Suppressor macrophage treated with lipopolysaccharide for 1 hour (primary cell): ENCODE data around the gene PTPN12.
A peak's percentile ranks its signal among the peaks of the same experiment; 100 is the strongest.
"Not testable (repeated sequence)": the region's sequence is repeated elsewhere in the genome, so short reads cannot be mapped to it uniquely, and the experiment has no call there.

Source experiments
- DNase-seq, 3 donors: peaks; one replicate each; pipeline ENCODE4 v3.0.0-alpha.2; 2020 to 2022

Gene PTPN12

DNA sequence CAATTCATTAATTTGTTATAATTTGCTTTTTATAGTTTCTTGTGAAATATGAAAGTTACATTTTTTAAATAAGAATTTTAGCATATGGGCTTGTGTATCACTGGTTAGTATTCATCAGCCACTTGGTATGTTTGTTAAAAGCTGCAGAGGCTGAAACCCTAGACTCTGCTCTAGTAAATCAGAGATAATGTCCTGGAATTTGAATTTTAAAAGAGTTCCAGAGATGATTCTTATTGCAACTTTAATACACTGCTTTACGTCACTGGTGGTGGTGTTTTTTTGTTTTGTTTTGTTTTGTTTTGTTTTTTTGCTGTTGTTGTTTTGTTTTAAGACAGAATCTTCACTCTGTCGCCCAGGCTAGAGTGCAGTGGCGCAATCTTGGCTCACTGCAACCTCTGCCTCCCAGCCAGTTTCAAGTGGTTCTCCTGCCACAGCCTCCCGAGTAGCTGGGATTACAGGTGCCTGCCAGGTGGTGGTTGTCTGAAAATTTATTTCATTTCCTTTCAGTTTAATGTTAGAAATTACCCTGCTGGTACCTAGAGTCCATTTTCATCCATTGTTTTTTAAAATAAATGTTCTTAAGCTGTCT, 43.8 kb downstream of the PTPN12 start:
- no peak for DNase-seq

- no peak for DNase-seq
These were observed 50.2 kb downstream of the PTPN12 start for GRCh38 chr7:77587272-77587671.

- no peak for DNase-seq
These were observed 63.9 kb downstream of the PTPN12 start for GRCh38 chr7:77600952-77601351.

DNA sequence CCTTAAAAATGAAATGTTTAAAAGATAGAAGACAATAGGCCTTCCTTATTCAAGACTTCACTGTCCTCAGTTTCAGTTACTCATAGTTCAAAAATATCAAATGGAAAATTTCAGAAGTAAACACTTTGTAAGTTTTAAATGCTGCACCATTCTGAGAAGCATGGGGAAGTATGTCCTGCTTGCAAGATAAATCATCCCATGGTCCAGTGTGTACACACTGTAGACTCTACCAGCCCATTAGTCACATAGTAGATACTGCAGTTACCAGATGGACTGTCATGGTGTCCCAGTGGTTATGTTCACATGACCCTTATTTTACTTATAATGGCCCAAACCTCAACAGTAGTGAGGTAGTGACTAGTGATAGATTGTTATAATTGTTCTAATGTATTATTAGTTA, 69.5 kb downstream of the PTPN12 start:
- peak; percentile 11 to 57 (median 43) for DNase-seq

DNA sequence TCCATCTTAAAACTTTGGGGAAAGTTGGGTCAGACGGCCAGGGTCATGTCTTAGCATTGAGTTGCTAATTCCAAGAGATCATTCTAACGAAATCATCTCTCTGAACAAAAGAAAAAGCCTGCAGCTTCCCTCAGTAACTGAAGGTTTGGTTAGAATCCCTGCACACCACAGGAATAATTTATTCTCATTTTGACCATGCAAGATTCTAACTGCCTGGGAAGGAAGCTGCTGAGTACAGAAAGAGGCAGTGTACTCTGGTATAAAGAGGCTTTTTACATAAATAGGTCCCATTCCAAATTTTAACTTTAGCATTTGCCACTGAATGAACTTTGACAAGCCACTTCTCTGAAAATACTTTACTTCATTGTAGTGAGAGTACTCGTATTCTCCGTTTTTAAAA, 82.2 kb downstream of the PTPN12 start:
- no peak for DNase-seq

GRCh38 chr7:77626586-77627308, 89.7 kb downstream of the PTPN12 start:
- DNase-seq = no peak

DNA sequence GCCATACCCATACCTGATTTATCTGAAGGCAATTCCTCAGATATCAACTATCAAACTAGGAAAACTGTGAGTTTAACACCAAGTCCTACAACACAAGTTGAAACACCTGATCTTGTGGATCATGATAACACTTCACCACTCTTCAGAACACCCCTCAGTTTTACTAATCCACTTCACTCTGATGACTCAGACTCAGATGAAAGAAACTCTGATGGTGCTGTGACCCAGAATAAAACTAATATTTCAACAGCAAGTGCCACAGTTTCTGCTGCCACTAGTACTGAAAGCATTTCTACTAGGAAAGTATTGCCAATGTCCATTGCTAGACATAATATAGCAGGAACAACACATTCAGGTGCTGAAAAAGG, 90.2 kb downstream of the PTPN12 start:
- DNase-seq = peak; percentile 49 to 73 (median 72)

- no peak for DNase-seq
These were observed 92.7 kb downstream of the PTPN12 start for GRCh38 chr7:77629797-77630196.

DNA sequence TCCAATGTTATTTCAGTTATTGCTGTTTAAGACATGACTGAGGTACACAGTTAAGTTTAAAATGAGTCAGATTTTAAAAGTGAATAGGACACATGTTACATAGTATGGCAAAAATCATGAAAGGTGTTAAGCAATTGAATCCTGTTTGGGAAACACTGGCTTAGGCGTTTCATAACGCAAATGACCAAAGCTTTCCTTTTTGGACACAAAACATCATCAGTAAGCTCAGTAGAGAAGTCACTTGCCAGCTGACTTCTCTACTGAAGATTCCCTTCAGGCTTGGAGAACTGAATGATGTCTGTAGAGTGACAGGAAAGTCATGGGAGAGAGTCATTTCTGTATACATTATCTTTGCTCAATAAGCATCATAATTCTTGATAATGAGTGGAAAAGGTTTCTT, 94.7 kb downstream of the PTPN12 start:
- peak; percentile 75 to 92 (median 88) for DNase-seq

- no peak for DNase-seq
These were observed 107.7 kb downstream of the PTPN12 start for GRCh38 chr7:77644774-77645173.

- DNase-seq = no peak
These were observed 111.7 kb downstream of the PTPN12 start for GRCh38 chr7:77648742-77649338.

DNA sequence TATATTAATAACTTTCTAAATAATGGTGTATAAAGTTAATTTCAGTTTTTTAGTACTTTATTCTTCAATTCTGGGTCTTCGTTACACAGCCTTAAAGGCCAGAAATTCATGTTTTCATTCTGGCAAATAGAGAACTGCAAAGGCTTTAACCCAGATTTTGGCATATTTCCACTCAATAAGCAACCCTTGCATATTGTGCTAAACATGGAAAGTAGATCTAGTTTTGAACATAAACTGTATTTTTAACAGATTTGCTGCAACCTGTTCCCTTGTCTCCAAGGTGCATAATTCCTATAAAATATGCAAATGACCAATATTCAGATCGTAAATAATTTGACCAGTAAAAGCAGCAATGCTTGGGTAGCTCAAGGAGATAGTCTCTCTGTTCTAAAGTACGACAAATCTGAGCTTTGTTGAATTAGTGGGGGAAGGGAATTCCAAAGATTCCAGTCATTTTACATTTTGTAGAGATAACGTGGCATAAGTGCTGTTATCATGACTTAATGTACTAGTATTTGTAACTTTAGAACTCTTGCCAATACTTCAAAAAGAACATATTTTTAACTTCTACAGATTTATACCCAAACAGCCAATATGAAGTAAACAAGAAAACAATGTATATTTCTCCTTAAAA, 112.7 kb downstream of the PTPN12 start:
- DNase-seq = no peak

- peak; percentile 47 to 61 (median 52) for DNase-seq
These were observed 114.6 kb downstream of the PTPN12 start for GRCh38 chr7:77651575-77652162.

GRCh38 chr7:77652826-77653225, 115.7 kb downstream of the PTPN12 start:
- not testable (repeated sequence) for DNase-seq

- peak in 1 of 3 donors; percentile 17 for DNase-seq
These were observed 116.5 kb downstream of the PTPN12 start for GRCh38 chr7:77653572-77653971.

- DNase-seq = no peak
These were observed 118.3 kb downstream of the PTPN12 start for GRCh38 chr7:77655356-77655755.

GRCh38 chr7:77655836-77656455, 118.9 kb downstream of the PTPN12 start:
- DNase-seq = no peak

DNA sequence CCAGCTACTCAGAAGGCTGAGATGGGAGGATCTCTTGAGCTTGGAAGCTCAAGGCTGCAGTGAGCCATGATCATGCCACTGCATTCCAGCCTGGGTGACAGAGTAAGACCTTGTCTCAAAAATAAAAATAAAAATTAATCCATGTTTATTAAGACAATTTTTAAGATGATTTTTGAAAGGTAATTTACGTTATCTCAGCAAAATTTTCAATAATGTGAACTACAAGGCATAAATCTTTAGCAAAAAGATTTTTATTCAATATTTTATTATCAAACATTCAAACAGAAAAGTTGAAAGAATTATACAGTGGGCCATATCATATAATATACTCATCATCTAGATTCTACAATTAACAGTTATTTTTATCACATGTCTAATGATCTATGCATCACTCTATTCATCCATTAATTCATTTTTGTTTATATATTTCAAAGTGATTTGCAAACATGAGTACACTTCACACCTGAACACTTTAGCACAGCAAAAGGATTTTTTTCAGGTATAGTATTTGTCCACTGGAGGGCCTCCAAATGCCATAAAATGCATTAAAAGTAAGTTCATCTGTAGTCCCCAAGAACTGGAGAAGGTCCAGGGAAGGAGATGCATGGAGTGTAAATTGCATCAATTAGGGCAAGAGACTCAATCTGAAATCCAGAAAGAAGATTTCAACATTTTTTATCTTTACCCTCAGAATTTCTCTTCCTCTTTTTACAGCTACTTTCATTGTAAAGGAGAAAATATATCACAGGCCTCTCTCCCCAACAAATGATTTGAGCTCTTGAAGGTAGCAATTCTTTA, 120.5 kb downstream of the PTPN12 start:
- DNase-seq = peak; percentile 24 to 40 (median 33)

- DNase-seq = no peak
These were observed 121.8 kb downstream of the PTPN12 start for GRCh38 chr7:77658928-77659327.

DNA sequence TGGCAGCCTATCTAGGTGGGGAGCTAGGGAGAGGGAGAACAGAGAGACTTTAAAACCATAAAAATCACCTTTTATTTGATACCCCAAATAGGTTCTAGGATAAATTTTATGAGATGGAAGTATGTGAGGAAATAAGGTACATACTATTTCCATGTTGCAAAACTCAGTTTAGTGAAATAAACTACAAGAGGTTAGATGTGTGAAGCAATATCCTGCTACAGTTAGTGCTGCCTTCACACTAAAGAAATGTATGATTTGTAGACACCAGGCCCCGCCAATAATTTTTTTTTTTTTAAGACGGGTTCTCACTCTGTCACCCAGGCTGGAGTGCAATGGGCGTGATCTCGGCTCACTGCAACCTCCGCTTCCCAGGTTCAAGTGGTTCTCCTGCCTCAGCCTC, 124.7 kb downstream of the PTPN12 start:
- DNase-seq = no peak

GRCh38 chr7:77662869-77663268, 125.8 kb downstream of the PTPN12 start:
- no peak for DNase-seq

DNA sequence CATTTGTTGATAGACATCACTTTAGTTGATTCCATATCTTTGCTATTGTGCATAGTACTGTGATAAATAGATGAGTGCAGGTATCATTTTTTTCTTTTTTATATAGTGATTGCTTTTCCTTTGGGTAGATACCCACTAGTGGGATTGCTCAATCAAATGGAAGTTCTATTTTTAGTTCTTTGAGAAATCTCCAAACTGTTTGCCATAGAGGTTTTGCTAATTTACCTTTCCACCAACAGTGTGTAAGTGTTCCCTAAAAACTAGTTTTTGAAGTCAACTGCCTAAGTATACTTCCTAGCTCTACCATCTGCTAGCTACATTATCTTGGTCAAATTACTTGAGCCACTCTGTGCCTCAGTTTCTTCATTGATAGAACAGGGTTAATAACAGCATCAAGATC, 127.6 kb downstream of the PTPN12 start:
- DNase-seq = no peak
